SU-DHL-6 (cell line): Measurements from ENCODE around the gene FASTKD2.

Source experiments
- H2AFZ ChIP-seq: fragments of 200-600 bp; sonication (generic); 2 replicates; pipeline ENCODE4 v1.6.1; 2014; ENCODE audit warnings: low read depth, mild to moderate bottlenecking, moderate library complexity, mixed read lengths, antibody characterized with exemption, low read length; ENCODE audit not compliant: severe bottlenecking
- H3F3A ChIP-seq: fragments of 200-600 bp; shearing (Covaris generic); 2 replicates; pipeline ENCODE4 v1.6.0; 2016; ENCODE audit warnings: antibody characterized with exemption, mild to moderate bottlenecking; ENCODE audit not compliant: insufficient read depth
- H3K27ac ChIP-seq: fragments of 200-600 bp; sonication (generic); 2 replicates; pipeline ENCODE4 v1.5.1; 2016; ENCODE audit warnings: low read depth, mild to moderate bottlenecking, low read length, moderate library complexity, mixed read lengths
- H3K27me3 ChIP-seq: fragments of 200-600 bp; sonication (generic), shearing (Covaris generic); 2 replicates; pipeline ENCODE4 v1.6.0; 2014; ENCODE audit warnings: mild to moderate bottlenecking, low read length
- H3K36me3 ChIP-seq: fragments of 200-600 bp; sonication (generic); 2 replicates; pipeline ENCODE4 v1.6.1; 2014; ENCODE audit warnings: mild to moderate bottlenecking, low read length, mixed read lengths
- H3K4me2 ChIP-seq: fragments of 300-600, 200-600 bp; shearing (Covaris generic), sonication (generic); 2 replicates; pipeline ENCODE4 v1.6.0; 2014; ENCODE audit warnings: low read length, low read depth, mild to moderate bottlenecking; ENCODE audit not compliant: poor library complexity, severe bottlenecking
- H3K4me3 ChIP-seq: fragments of 200-600 bp; sonication (generic); 2 replicates; pipeline ENCODE4 v1.5.1; 2014; ENCODE audit warnings: antibody characterized with exemption, low read length, mild to moderate bottlenecking, mixed read lengths; ENCODE audit not compliant: insufficient read depth, poor library complexity, severe bottlenecking
- H3K79me2 ChIP-seq: fragments of 200-600 bp; sonication (generic); 2 replicates; pipeline ENCODE4 v1.6.1; 2014; ENCODE audit warnings: mild to moderate bottlenecking, low read length, moderate library complexity; ENCODE audit not compliant: insufficient read depth
- H3K9ac ChIP-seq: fragments of 200-600 bp; sonication (generic); 2 replicates; pipeline ENCODE4 v1.7.0; 2014; ENCODE audit warnings: mild to moderate bottlenecking, low read length
- H3K9me2 ChIP-seq: fragments of 200-600 bp; sonication (generic); replicated peaks from 2 replicates; pipeline ENCODE4 v1.6.1; 2014; ENCODE audit warnings: low read length; ENCODE audit not compliant: insufficient read depth
- H3K9me3 ChIP-seq: fragments of 200-600 bp; sonication (generic); 2 replicates; pipeline ENCODE4 v1.6.1; 2014; ENCODE audit warnings: low read length, mixed read lengths; ENCODE audit not compliant: insufficient read depth
- H4K20me1 ChIP-seq: fragments of 200-600 bp; sonication (generic); 2 replicates; pipeline ENCODE4 v1.6.1; 2014; ENCODE audit warnings: low read depth, mild to moderate bottlenecking, antibody characterized with exemption, low read length, moderate library complexity, mixed read lengths
- EZH2phosphoT487 ChIP-seq: fragments of 200-600 bp; sonication (generic), shearing (Covaris generic); conservative IDR thresholded peaks from 2 replicates; pipeline ENCODE4 v1.6.1; 2018; ENCODE audit warnings: mild to moderate bottlenecking, antibody characterized with exemption, low read length, moderate library complexity, mixed read lengths
- TF ChIP-seq, protein P1 (sequence below): fragments of 200-600 bp; sonication (generic); IDR thresholded peaks from one replicate; pipeline ENCODE4 v1.5.1; 2017; ENCODE audit warnings: antibody characterized with exemption, mild to moderate bottlenecking, low read length, moderate library complexity; ENCODE audit not compliant: insufficient read depth, poor library complexity, severe bottlenecking

FASTKD2 gene

GRCh38 chr2:206739271-206739670 lies 26.1 kb upstream of the FASTKD2 start:
- no peak overlapping the region for H2AFZ ChIP-seq
- H3K27ac ChIP-seq: no peak overlapping the region
- H4K20me1 ChIP-seq: no peaks in the 10 kb centered on the region
- H3K27me3 ChIP-seq: no peaks in the 10 kb centered on the region
- H3K9me2 ChIP-seq: no peaks in the 10 kb centered on the region
- no peaks in the 10 kb centered on the region for H3K36me3 ChIP-seq
- no peaks in the 10 kb centered on the region for H3F3A ChIP-seq
- TF ChIP-seq EZH2phosphoT487: no peak
- TF ChIP-seq, protein P1, sequence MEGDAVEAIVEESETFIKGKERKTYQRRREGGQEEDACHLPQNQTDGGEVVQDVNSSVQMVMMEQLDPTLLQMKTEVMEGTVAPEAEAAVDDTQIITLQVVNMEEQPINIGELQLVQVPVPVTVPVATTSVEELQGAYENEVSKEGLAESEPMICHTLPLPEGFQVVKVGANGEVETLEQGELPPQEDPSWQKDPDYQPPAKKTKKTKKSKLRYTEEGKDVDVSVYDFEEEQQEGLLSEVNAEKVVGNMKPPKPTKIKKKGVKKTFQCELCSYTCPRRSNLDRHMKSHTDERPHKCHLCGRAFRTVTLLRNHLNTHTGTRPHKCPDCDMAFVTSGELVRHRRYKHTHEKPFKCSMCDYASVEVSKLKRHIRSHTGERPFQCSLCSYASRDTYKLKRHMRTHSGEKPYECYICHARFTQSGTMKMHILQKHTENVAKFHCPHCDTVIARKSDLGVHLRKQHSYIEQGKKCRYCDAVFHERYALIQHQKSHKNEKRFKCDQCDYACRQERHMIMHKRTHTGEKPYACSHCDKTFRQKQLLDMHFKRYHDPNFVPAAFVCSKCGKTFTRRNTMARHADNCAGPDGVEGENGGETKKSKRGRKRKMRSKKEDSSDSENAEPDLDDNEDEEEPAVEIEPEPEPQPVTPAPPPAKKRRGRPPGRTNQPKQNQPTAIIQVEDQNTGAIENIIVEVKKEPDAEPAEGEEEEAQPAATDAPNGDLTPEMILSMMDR: no peak
- H3K9ac ChIP-seq: no peak overlapping the region
- H3K9me3 ChIP-seq: no peaks in the 10 kb centered on the region
- no peak overlapping the region for H3K4me3 ChIP-seq
- no peaks in the 10 kb centered on the region for H3K79me2 ChIP-seq
- no peak overlapping the region for H3K4me2 ChIP-seq

DNA sequence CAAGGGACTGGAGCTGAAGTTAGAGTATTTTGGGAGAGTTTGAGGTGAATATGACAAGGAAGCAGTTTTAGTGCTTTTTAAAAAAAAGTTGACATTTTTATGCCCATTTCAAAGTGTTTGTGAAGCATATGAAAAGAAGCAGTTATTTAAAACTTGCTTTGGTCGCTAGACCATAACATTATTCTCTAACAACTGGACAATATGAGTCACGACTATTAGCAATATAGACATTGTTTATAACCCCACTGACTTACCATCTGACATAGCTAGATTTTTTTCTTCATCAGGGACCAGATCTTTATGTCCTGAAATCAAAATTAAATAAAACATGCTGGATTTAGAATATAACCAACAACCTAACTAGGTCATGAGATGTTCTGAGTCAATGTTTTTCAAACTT lies 24.6 kb upstream of the FASTKD2 start:
- Histone ChIP-seq H3K9me2 (no peaks in the 10 kb centered on the region), H4K20me1 (no peaks in the 10 kb centered on the region), H3K9me3 (no peaks in the 10 kb centered on the region), H3K4me3 (no peak overlapping the region), H2AFZ (no peak overlapping the region), H3K27ac (no peak overlapping the region), H3K9ac (no peak overlapping the region), H3K4me2 (no peak overlapping the region), H3K36me3 (no peaks in the 10 kb centered on the region), H3F3A (no peaks in the 10 kb centered on the region), H3K27me3 (no peaks in the 10 kb centered on the region), H3K79me2 (no peaks in the 10 kb centered on the region)
- TF ChIP-seq EZH2phosphoT487: no peak
- TF ChIP-seq, protein P1: no peak

- H3K36me3 ChIP-seq: no peaks in the 10 kb centered on the region
- H4K20me1 ChIP-seq: no peaks in the 10 kb centered on the region
- no peak overlapping the region for H3K27ac ChIP-seq
- H3K27me3 ChIP-seq: no peaks in the 10 kb centered on the region
- H2AFZ ChIP-seq: no peak overlapping the region
- H3F3A ChIP-seq: no peaks in the 10 kb centered on the region
- no peaks in the 10 kb centered on the region for H3K79me2 ChIP-seq
- no peak overlapping the region for H3K9ac ChIP-seq
- H3K4me3 ChIP-seq: no peak overlapping the region
- no peak overlapping the region for H3K4me2 ChIP-seq
- H3K9me3 ChIP-seq: no peaks in the 10 kb centered on the region
- no peak for TF ChIP-seq EZH2phosphoT487
- TF ChIP-seq, protein P1: no peak
- H3K9me2 ChIP-seq: no peaks in the 10 kb centered on the region
Observed at GRCh38 chr2:206756816-206757215, 8.6 kb upstream of the FASTKD2 start.
